Hepatocyte (in vitro differentiated cells): ENCODE measurements around the gene FGF12.

Source experiments
- EZH2phosphoT487 ChIP-seq: fragments of 200-600 bp; sonication (generic); IDR thresholded peaks from one replicate; pipeline ENCODE4 v1.6.1; 2018; ENCODE audit warnings: antibody characterized with exemption, mild to moderate bottlenecking, low read depth, moderate library complexity; ENCODE audit not compliant: unreplicated experiment, severe bottlenecking
- TF ChIP-seq, protein P1 (sequence below): fragments of 200-600 bp; sonication (generic); IDR thresholded peaks from 2 replicates; pipeline ENCODE4 v1.5.1; 2016; ENCODE audit warnings: antibody characterized with exemption, mild to moderate bottlenecking; ENCODE audit not compliant: poor library complexity

DNA sequence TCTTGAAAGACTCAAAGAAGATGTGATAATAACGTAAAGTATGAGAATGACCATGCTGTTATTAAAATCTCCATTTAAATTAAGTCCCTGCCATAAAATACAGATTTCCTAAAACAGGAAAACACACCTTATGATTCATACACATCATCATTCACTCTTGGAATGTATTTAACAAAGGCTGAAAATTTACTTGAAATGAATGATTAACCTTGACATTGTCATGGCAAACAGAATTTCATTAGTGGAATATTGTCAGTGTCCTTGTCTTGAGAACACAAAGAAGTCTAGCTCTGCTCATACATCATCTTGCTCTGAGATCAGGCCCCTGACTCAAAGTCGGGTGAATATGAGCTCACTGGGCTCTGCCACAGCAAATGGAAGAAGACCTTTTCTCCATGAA is 313.9 kb downstream of the FGF12 start:
- no peak for TF ChIP-seq EZH2phosphoT487
- TF ChIP-seq, protein P1, sequence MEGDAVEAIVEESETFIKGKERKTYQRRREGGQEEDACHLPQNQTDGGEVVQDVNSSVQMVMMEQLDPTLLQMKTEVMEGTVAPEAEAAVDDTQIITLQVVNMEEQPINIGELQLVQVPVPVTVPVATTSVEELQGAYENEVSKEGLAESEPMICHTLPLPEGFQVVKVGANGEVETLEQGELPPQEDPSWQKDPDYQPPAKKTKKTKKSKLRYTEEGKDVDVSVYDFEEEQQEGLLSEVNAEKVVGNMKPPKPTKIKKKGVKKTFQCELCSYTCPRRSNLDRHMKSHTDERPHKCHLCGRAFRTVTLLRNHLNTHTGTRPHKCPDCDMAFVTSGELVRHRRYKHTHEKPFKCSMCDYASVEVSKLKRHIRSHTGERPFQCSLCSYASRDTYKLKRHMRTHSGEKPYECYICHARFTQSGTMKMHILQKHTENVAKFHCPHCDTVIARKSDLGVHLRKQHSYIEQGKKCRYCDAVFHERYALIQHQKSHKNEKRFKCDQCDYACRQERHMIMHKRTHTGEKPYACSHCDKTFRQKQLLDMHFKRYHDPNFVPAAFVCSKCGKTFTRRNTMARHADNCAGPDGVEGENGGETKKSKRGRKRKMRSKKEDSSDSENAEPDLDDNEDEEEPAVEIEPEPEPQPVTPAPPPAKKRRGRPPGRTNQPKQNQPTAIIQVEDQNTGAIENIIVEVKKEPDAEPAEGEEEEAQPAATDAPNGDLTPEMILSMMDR: no peak
